OCI-LY7 (cell line): Measurements from ENCODE around the gene GMDS. TPM values are rescaled to one million over a fixed set of nuclear protein-coding genes. Genes with fewer than 3 reads are reported as not detected.

ENCODE experiments used
- BruUV-seq: library from RNA; stranded (reverse); fragments of 400-500 nt; replicated peaks from 2 replicates; lab custom pipeline; 2021; lab: Mats Ljungman, UMichigan
- CTCF ChIA-PET: fragments of 300-600 bp; sonication (Branson Sonifier 250); formaldehyde crosslinking; loops from one replicate; lab custom pipeline; 2022; ENCODE audit warnings: antibody characterized with exemption; ENCODE audit not compliant: unreplicated experiment; lab: Charles Lee
- POLR2A ChIA-PET: fragments of 300-600 bp; sonication (Branson Sonifier 250); formaldehyde crosslinking; loops from one replicate; lab custom pipeline; 2022; ENCODE audit warnings: antibody characterized with exemption; lab: Charles Lee
- DNase-seq: peaks from one replicate; pipeline ENCODE4 v3.0.0-alpha.2; 2015; ENCODE audit warnings: low spot score
- H2AFZ ChIP-seq: fragments of 200-600 bp; sonication (generic), shearing (Covaris generic); 2 replicates; pipeline ENCODE4 v1.6.1; 2014; ENCODE audit warnings: mild to moderate bottlenecking, antibody characterized with exemption, low read length, moderate library complexity
- H3K27ac ChIP-seq: fragments of 200-600 bp; sonication (generic); 2 replicates; pipeline ENCODE4 v1.5.1; 2014; ENCODE audit warnings: mixed run types, low read depth, mild to moderate bottlenecking, moderate library complexity, low read length, inconsistent platforms; ENCODE audit not compliant: poor library complexity, severe bottlenecking
- H3K36me3 ChIP-seq: fragments of 200-600 bp; sonication (generic); 2 replicates; pipeline ENCODE4 v1.6.1; 2014; ENCODE audit warnings: mild to moderate bottlenecking, antibody characterized with exemption, low read length, moderate library complexity, mixed read lengths; ENCODE audit not compliant: insufficient read depth
- H3K4me1 ChIP-seq: fragments of 200-600 bp; sonication (generic); 2 replicates; pipeline ENCODE4 v1.5.1; 2014; ENCODE audit warnings: mild to moderate bottlenecking, low read length; ENCODE audit not compliant: insufficient read depth, poor library complexity, severe bottlenecking
- H3K4me2 ChIP-seq: fragments of 200-600 bp; sonication (generic); 2 replicates; pipeline ENCODE4 v1.6.1; 2014; ENCODE audit warnings: mild to moderate bottlenecking, low read length
- H3K4me3 ChIP-seq: fragments of 200-600 bp; sonication (generic); 2 replicates; pipeline ENCODE4 v1.5.1; 2014; ENCODE audit warnings: mild to moderate bottlenecking, low read depth, low read length; ENCODE audit not compliant: poor library complexity, severe bottlenecking
- H3K79me2 ChIP-seq: fragments of 200-600 bp; sonication (generic); 2 replicates; pipeline ENCODE4 v1.6.1; 2016; ENCODE audit warnings: low read depth, mild to moderate bottlenecking, low read length, moderate library complexity, mixed read lengths; ENCODE audit not compliant: insufficient read depth
- H3K9me2 ChIP-seq: fragments of 200-600 bp; sonication (generic); 2 replicates; pipeline ENCODE4 v1.6.1; 2016; ENCODE audit warnings: mild to moderate bottlenecking, low read length, mixed read lengths; ENCODE audit not compliant: insufficient read depth
- H3K9me3 ChIP-seq: fragments of 200-600 bp; sonication (generic); 2 replicates; pipeline ENCODE4 v1.6.1; 2014; ENCODE audit warnings: mild to moderate bottlenecking, mixed run types, low read length, mixed read lengths
- H4K20me1 ChIP-seq: fragments of 200-600 bp; sonication (generic); 2 replicates; pipeline ENCODE4 v1.6.1; 2014; ENCODE audit warnings: mild to moderate bottlenecking, antibody characterized with exemption, low read length, moderate library complexity, mixed read lengths; ENCODE audit not compliant: insufficient read depth
- CTCF ChIP-seq: fragments of 200-600 bp; sonication (generic); conservative IDR thresholded peaks from 2 replicates; pipeline ENCODE4 v1.5.1; 2014; ENCODE audit warnings: mild to moderate bottlenecking, antibody characterized with exemption, low read length, moderate library complexity, mixed read lengths
- EZH2phosphoT487 ChIP-seq: fragments of 200-600 bp; sonication (generic); IDR thresholded peaks from 2 replicates; pipeline ENCODE4 v1.6.1; 2018; ENCODE audit warnings: low read depth, borderline replicate concordance, mild to moderate bottlenecking, mixed run types, antibody characterized with exemption, low read length, moderate library complexity, mixed read lengths
- intact Hi-C: fragments of 100-400 bp; cut with micrococcal nuclease; formaldehyde crosslinking; loops from one replicate; pipeline ENCODE4 v1.10.0; 2022; ENCODE audit not compliant: unreplicated experiment
- total RNA-seq, 2 experiments: library from RNA; depleted of rRNA in 1 of 2; stranded (reverse); fragments of >200 nt in 1 of 2; shearing (Covaris generic) in 1 of 2; gene quantifications; 2 replicates each; pipeline ENCODE4 v1.2.3, GENCODE V29; 2014 to 2022

Gene GMDS
- total RNA-seq, 2 experiments from 2014 or later, result 9.9 to 26.8 TPM

- no peaks in the 10 kb centered on the region for H3K36me3 ChIP-seq
- intact Hi-C loops, result no loop called here
- no peak for TF ChIP-seq EZH2phosphoT487
- no peak for TF ChIP-seq CTCF
- no peaks in the 10 kb centered on the region for H4K20me1 ChIP-seq
- POLR2A ChIA-PET, result interaction anchor here (0.6 to 0.7 kb wide), 3 partner anchors 14 to 1222 kb away, joined by 3 to 9 read pairs (median 3); no protein-coding TSS in a partner anchor
- H3K9me2 ChIP-seq, result no peaks in the 10 kb centered on the region
- peak overlapping the region; percentile 66; the same call in 1 of the 2 replicates for H3K4me2 ChIP-seq
- no peaks in the 10 kb centered on the region for H3K79me2 ChIP-seq
- H3K9me3 ChIP-seq, result no peaks in the 10 kb centered on the region
- no TSS peak for BruUV-seq
- no peak overlapping the region for H3K4me3 ChIP-seq
- peaks cover 28% of the 10 kb centered on the region for H3K4me1 ChIP-seq
- CTCF ChIA-PET, result no interaction called here
- H3K27ac ChIP-seq, result no peak overlapping the region
- no peak for DNase-seq
- peak overlapping the region; percentile 85; the same call in 1 of the 2 replicates for H2AFZ ChIP-seq
Observed at GRCh38 chr6:1869769-1870168, 375.6 kb downstream of the GMDS start.

- TF ChIP-seq EZH2phosphoT487, result no peak
- no peak for TF ChIP-seq CTCF
- H2AFZ ChIP-seq, result peak overlapping the region; percentile 85; the same call in 1 of the 2 replicates
Observed at GRCh38 chr6:1869308-1869707, 376.1 kb downstream of the GMDS start.

GRCh38 chr6:1868561-1869261 lies 376.7 kb downstream of the GMDS start:
- Histone ChIP-seq H3K36me3 (no peaks in the 10 kb centered on the region), H3K79me2 (no peaks in the 10 kb centered on the region), H4K20me1 (no peaks in the 10 kb centered on the region), H3K4me3 (no peak overlapping the region), H3K9me3 (no peaks in the 10 kb centered on the region), H3K4me1 (peaks cover 28% of the 10 kb centered on the region), H2AFZ (peak overlapping the region; percentile 85; the same call in 1 of the 2 replicates), H3K9me2 (no peaks in the 10 kb centered on the region), H3K4me2 (peak overlapping the region; percentile 66), H3K27ac (no peak overlapping the region)
- intact Hi-C loops, result no loop called here
- no TSS peak for BruUV-seq
- TF ChIP-seq CTCF (no peak), EZH2phosphoT487 (no peak)
- ChIA-PET POLR2A (interaction anchor here (0.5 kb wide), 1 partner anchor 229 kb away, joined by 4 read pairs; no protein-coding TSS in a partner anchor), CTCF (no interaction called here)
- peak; percentile 51 for DNase-seq

More at GRCh38 chr6:1869308-1869707, 376.1 kb downstream of the GMDS start:
- H3K9me3 ChIP-seq, result no peaks in the 10 kb centered on the region
- H3K79me2 ChIP-seq, result no peaks in the 10 kb centered on the region
- no peak overlapping the region for H3K4me3 ChIP-seq
- H3K27ac ChIP-seq, result no peak overlapping the region
- no peaks in the 10 kb centered on the region for H3K9me2 ChIP-seq
- H4K20me1 ChIP-seq, result no peaks in the 10 kb centered on the region
- peaks cover 28% of the 10 kb centered on the region for H3K4me1 ChIP-seq
- CTCF ChIA-PET, result no interaction called here
- DNase-seq, result no peak
- intact Hi-C loops, result no loop called here
- peak overlapping the region; percentile 66 for H3K4me2 ChIP-seq
- POLR2A ChIA-PET, result interaction anchor here (0.5 to 0.6 kb wide), 2 partner anchors 228 to 1221 kb away, joined by 4 to 9 read pairs; no protein-coding TSS in a partner anchor
- no TSS peak for BruUV-seq
- no peaks in the 10 kb centered on the region for H3K36me3 ChIP-seq
